ENCODE measurements around the gene RAPGEF2. TPM values are rescaled to one million over a fixed set of nuclear protein-coding genes. Genes with fewer than 3 reads are reported as not detected.
"Not testable (repeated sequence)": the region's sequence is repeated elsewhere in the genome, so short reads cannot be mapped to it uniquely, and the experiment has no call there.

Gene RAPGEF2
- total and polyA plus RNA-seq, 3 experiments from 2014 or later: 1.0 to 34.3 (median 29.2) TPM

- ChIA-PET POLR2A (no interaction called here), CTCF (no interaction called here)
- Histone ChIP-seq H3K9me3 (ENCODE audit: low read length) (no peaks in the 10 kb centered on the region), H3K36me3 (ENCODE audit: insufficient read depth, low read length) (no peaks in the 10 kb centered on the region), H3K27ac (ENCODE audit: low read depth, low read length) (no peak overlapping the region), H3K27me3 (ENCODE audit: insufficient read depth, low read length, poor library complexity, severe bottlenecking) (no peaks in the 10 kb centered on the region), H3K4me3 (ENCODE audit: low read length) (no peak overlapping the region), H3K4me1 (ENCODE audit: insufficient read depth, low read length) (no peaks in the 10 kb centered on the region)
- Mint-ChIP-seq H3K27me3 (peaks cover 10 to 30% of the 10 kb centered on the region in 2 donors), H3K4me1 (no peaks in the 10 kb centered on the region), H3K4me3 (no peak overlapping the region), H3K36me3 (no peaks in the 10 kb centered on the region), H3K27ac (no peak overlapping the region), H3K9me3 (peaks cover 0 to 4% (median 0%) of the 10 kb centered on the region in 5 donors)
- DNase-seq: no peak
These were observed 267.4 kb downstream of the RAPGEF2 start for GRCh38 chr4:159370286-159370685.

- Mint-ChIP-seq H3K4me3 (no peak overlapping the region), H3K27me3 (peaks cover 0 to 10% of the 10 kb centered on the region in 2 donors), H3K4me1 (no peaks in the 10 kb centered on the region), H3K36me3 (peaks cover 0 to 6% (median 0%) of the 10 kb centered on the region in 3 donors), H3K27ac (no peak overlapping the region), H3K9me3 (no peaks in the 10 kb centered on the region)
- Histone ChIP-seq H3K4me3 (ENCODE audit: low read length) (no peak overlapping the region), H3K27ac (ENCODE audit: low read depth, low read length) (no peak overlapping the region), H3K9me3 (ENCODE audit: low read length) (no peaks in the 10 kb centered on the region), H3K36me3 (ENCODE audit: insufficient read depth, low read length) (no peaks in the 10 kb centered on the region), H3K4me1 (ENCODE audit: insufficient read depth, low read length) (no peaks in the 10 kb centered on the region), H3K27me3 (ENCODE audit: insufficient read depth, low read length, poor library complexity, severe bottlenecking) (no peaks in the 10 kb centered on the region)
- ChIA-PET POLR2A (no interaction called here), CTCF (no interaction called here)
- DNase-seq: no peak
These were observed 272.1 kb downstream of the RAPGEF2 start for GRCh38 chr4:159374749-159375530.

- no peaks in the 10 kb centered on the region for H3K4me1 Mint-ChIP-seq
- H3K4me1 ChIP-seq (ENCODE audit: insufficient read depth, low read length): no peaks in the 10 kb centered on the region
- no peaks in the 10 kb centered on the region for H3K36me3 ChIP-seq (ENCODE audit: insufficient read depth, low read length)
- H3K27ac ChIP-seq (ENCODE audit: low read depth, low read length): no peak overlapping the region
- H3K4me3 ChIP-seq (ENCODE audit: low read length): no peak overlapping the region
- CTCF ChIA-PET: no interaction called here
- peaks cover 0 to 6% (median 0%) of the 10 kb centered on the region in 3 donors for H3K36me3 Mint-ChIP-seq
- H3K27ac Mint-ChIP-seq: no peak overlapping the region
- no peaks in the 10 kb centered on the region for H3K9me3 Mint-ChIP-seq
- no peak overlapping the region for H3K4me3 Mint-ChIP-seq
- DNase-seq: no peak
- no peaks in the 10 kb centered on the region for H3K27me3 ChIP-seq (ENCODE audit: insufficient read depth, low read length, poor library complexity, severe bottlenecking)
- POLR2A ChIA-PET: no interaction called here
- H3K9me3 ChIP-seq (ENCODE audit: low read length): no peaks in the 10 kb centered on the region
- H3K27me3 Mint-ChIP-seq: peaks cover 3 to 17% of the 10 kb centered on the region in 2 donors
These were observed 273.4 kb downstream of the RAPGEF2 start for GRCh38 chr4:159376289-159376688.

- no peak overlapping the region for H3K4me3 Mint-ChIP-seq
- H3K4me1 Mint-ChIP-seq: no peaks in the 10 kb centered on the region
- Histone ChIP-seq H3K4me1 (ENCODE audit: insufficient read depth, low read length) (no peaks in the 10 kb centered on the region), H3K27ac (ENCODE audit: low read depth, low read length) (no peak overlapping the region), H3K4me3 (ENCODE audit: low read length) (no peak overlapping the region), H3K9me3 (ENCODE audit: low read length) (no peaks in the 10 kb centered on the region), H3K36me3 (ENCODE audit: insufficient read depth, low read length) (no peaks in the 10 kb centered on the region), H3K27me3 (ENCODE audit: insufficient read depth, low read length, poor library complexity, severe bottlenecking) (no peaks in the 10 kb centered on the region)
- peaks cover 5 to 22% of the 10 kb centered on the region in 2 donors for H3K27me3 Mint-ChIP-seq
- no peaks in the 10 kb centered on the region for H3K9me3 Mint-ChIP-seq
- ChIA-PET POLR2A (no interaction called here), CTCF (no interaction called here)
- H3K27ac Mint-ChIP-seq: no peak overlapping the region
- no peak for DNase-seq
- peaks cover 0 to 6% (median 0%) of the 10 kb centered on the region in 3 donors for H3K36me3 Mint-ChIP-seq
These were observed 275.3 kb downstream of the RAPGEF2 start for GRCh38 chr4:159378056-159378616.

DNA sequence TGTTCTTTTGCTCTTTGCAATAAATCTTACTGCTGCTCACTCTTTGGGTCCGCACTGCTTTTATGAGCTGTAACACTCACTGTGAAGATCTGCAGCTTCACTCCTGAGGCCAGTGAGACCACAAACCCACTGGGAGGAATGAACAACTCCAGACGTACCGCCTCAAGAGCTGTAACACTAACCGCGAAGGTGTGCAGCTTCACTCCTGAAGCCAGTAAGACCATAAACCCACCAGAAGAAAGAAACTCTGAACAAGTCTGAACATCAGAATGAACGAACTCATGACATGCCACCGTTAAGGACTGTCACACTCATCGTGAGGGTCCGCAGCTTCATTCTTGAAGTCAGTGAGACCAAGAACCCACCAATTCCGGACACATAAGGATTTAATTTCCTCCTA, 276.2 kb downstream of the RAPGEF2 start:
- H3K27ac Mint-ChIP-seq; H3K27me3 ChIP-seq (ENCODE audit: insufficient read depth, low read length, poor library complexity, severe bottlenecking); H3K9me3 ChIP-seq (ENCODE audit: low read length); POLR2A ChIA-PET; H3K4me3 ChIP-seq (ENCODE audit: low read length); DNase-seq; H3K4me3 Mint-ChIP-seq; H3K9me3 Mint-ChIP-seq; H3K36me3 ChIP-seq (ENCODE audit: insufficient read depth, low read length); CTCF ChIA-PET; H3K36me3 Mint-ChIP-seq; H3K4me1 ChIP-seq (ENCODE audit: insufficient read depth, low read length); H3K27ac ChIP-seq (ENCODE audit: low read depth, low read length); H3K4me1 Mint-ChIP-seq: not testable (repeated sequence)
- H3K27me3 Mint-ChIP-seq: peaks cover 5 to 22% of the 10 kb centered on the region in 2 donors

- Histone ChIP-seq H3K4me1 (ENCODE audit: insufficient read depth, low read length) (no peaks in the 10 kb centered on the region), H3K36me3 (ENCODE audit: insufficient read depth, low read length) (no peaks in the 10 kb centered on the region), H3K27ac (ENCODE audit: low read depth, low read length) (no peak overlapping the region), H3K4me3 (ENCODE audit: low read length) (no peak overlapping the region), H3K9me3 (ENCODE audit: low read length) (no peaks in the 10 kb centered on the region), H3K27me3 (ENCODE audit: insufficient read depth, low read length, poor library complexity, severe bottlenecking) (no peaks in the 10 kb centered on the region)
- H3K4me1 Mint-ChIP-seq: no peaks in the 10 kb centered on the region
- H3K36me3 Mint-ChIP-seq: peaks cover 0 to 6% (median 0%) of the 10 kb centered on the region in 3 donors
- POLR2A ChIA-PET: no interaction called here
- H3K9me3 Mint-ChIP-seq: no peaks in the 10 kb centered on the region
- DNase-seq: no peak
- CTCF ChIA-PET: no interaction called here
- H3K4me3 Mint-ChIP-seq: no peak overlapping the region
- peaks cover 5 to 24% of the 10 kb centered on the region in 2 donors for H3K27me3 Mint-ChIP-seq
- no peak overlapping the region for H3K27ac Mint-ChIP-seq
These were observed 277.0 kb downstream of the RAPGEF2 start for GRCh38 chr4:159379836-159380235.

DNA sequence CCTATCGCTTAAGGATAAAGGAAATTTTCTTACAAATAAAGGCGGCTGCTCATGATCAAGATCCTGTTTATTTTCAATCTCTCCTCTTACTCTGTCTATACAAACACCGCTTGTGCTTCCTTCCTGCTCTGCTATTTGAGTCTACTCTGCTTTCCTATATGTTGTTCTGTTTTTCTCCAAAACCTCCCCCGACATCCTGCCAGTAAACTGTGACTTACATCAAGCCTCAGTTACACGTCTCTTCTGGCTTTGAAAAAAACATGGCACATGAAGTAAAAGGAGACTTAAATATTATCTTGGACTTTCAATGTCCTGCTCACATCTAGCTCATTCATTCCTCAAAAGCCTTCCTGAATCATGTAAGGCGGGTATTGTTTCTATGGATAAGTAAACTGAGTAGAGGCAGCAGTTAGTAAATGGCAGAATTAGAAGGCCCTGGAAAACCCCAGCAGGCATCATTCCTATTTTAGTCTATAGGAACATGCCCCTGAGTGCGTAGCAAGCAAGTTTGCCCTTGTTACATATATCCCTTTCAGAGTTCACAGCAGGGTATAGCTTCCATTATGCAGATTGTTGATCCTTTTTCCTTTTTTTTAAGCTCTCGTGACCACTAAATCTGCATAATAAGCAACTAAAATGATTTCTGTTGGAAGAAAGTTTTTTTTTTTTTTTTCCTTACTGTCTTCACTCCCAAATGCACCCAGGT, 280.1 kb downstream of the RAPGEF2 start:
- Histone ChIP-seq H3K9me3 (ENCODE audit: low read length) (no peaks in the 10 kb centered on the region), H3K4me3 (ENCODE audit: low read length) (no peak overlapping the region), H3K27me3 (ENCODE audit: insufficient read depth, low read length, poor library complexity, severe bottlenecking) (no peaks in the 10 kb centered on the region), H3K27ac (ENCODE audit: low read depth, low read length) (no peak overlapping the region), H3K4me1 (ENCODE audit: insufficient read depth, low read length) (no peaks in the 10 kb centered on the region), H3K36me3 (ENCODE audit: insufficient read depth, low read length) (no peaks in the 10 kb centered on the region)
- no peak for DNase-seq
- peaks cover 0 to 4% (median 0%) of the 10 kb centered on the region in 3 donors for H3K36me3 Mint-ChIP-seq
- no peak overlapping the region for H3K4me3 Mint-ChIP-seq
- H3K4me1 Mint-ChIP-seq: no peaks in the 10 kb centered on the region
- no peak overlapping the region for H3K27ac Mint-ChIP-seq
- peaks cover 0 to 15% (median 9%) of the 10 kb centered on the region in 5 donors for H3K9me3 Mint-ChIP-seq
- H3K27me3 Mint-ChIP-seq: peaks cover 13 to 40% of the 10 kb centered on the region in 2 donors
- POLR2A ChIA-PET: no interaction called here
- CTCF ChIA-PET: no interaction called here

DNA sequence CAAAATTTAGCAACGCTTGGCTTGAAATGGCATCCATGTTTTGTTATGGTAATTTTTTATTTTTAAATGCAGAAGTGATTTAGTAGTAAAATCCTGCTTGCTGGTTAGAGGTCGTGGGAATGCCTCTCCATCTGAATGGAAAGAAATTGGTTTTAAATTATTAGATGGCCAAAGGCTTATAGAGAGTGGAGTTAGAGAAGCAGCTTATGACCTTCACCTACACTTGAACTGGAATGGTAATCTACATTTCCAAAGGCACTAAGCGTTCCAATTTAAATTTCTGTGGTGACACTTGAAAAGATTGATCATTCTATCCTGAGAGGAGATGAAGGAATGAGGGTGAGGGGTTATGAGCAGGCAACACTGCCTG, 280.7 kb downstream of the RAPGEF2 start:
- Mint-ChIP-seq H3K4me3 (no peak overlapping the region), H3K27me3 (peaks cover 13 to 44% of the 10 kb centered on the region in 2 donors), H3K4me1 (no peaks in the 10 kb centered on the region), H3K9me3 (peaks cover 0 to 15% (median 11%) of the 10 kb centered on the region in 5 donors), H3K27ac (no peak overlapping the region), H3K36me3 (peaks cover 0 to 4% (median 0%) of the 10 kb centered on the region in 3 donors)
- H3K4me3 ChIP-seq (ENCODE audit: low read length): no peak overlapping the region
- H3K27me3 ChIP-seq (ENCODE audit: insufficient read depth, low read length, poor library complexity, severe bottlenecking): no peaks in the 10 kb centered on the region
- H3K27ac ChIP-seq (ENCODE audit: low read depth, low read length): no peak overlapping the region
- no peaks in the 10 kb centered on the region for H3K36me3 ChIP-seq (ENCODE audit: insufficient read depth, low read length)
- no peak for DNase-seq
- ChIA-PET POLR2A (no interaction called here), CTCF (no interaction called here)
- no peaks in the 10 kb centered on the region for H3K4me1 ChIP-seq (ENCODE audit: insufficient read depth, low read length)
- H3K9me3 ChIP-seq (ENCODE audit: low read length): no peaks in the 10 kb centered on the region
